Colon (tissue), 2 donors: Measurements from ENCODE around the gene HAGH.

Experiments
- FAIRE-seq: peaks from 2 replicates; lab custom pipeline; 2012; peaks lifted over from hg19 to GRCh38; lab: Jason Lieb, UNC
- donor health status: control.
- donor health status: control.

Gene HAGH

GRCh38 chr16:1786242-1787055 lies 40.2 kb downstream of the HAGH start:
- FAIRE-seq, result no peak

- no peak for FAIRE-seq
These were observed 40.8 kb downstream of the HAGH start for GRCh38 chr16:1785846-1786170.

GRCh38 chr16:1784977-1785845 lies 41.4 kb downstream of the HAGH start:
- FAIRE-seq, result no peak

GRCh38 chr16:1782408-1783264 lies 44.0 kb downstream of the HAGH start, which contains the start of the genes NUBP2 and SPSB3:
Gene NUBP2, plus strand, starts transcription at chr16:1782960. Its CDS starts 61 bp downstream, at chr16:1783021.
Gene SPSB3, minus strand, starts transcription at chr16:1782571. Its CDS starts 1,088 bp downstream, at chr16:1781483.
- peak; percentile 96 for FAIRE-seq

GRCh38 chr16:1781758-1782407 lies 44.7 kb downstream of the HAGH start:
- no peak for FAIRE-seq

GRCh38 chr16:1781254-1781653 lies 45.4 kb downstream of the HAGH start:
- FAIRE-seq, result no peak

GRCh38 chr16:1780677-1781072 lies 46.0 kb downstream of the HAGH start:
- no peak for FAIRE-seq

- FAIRE-seq, result no peak
These were observed 46.6 kb downstream of the HAGH start for GRCh38 chr16:1779741-1780676.

- no peak for FAIRE-seq
These were observed 47.4 kb downstream of the HAGH start for GRCh38 chr16:1779234-1779701.

GRCh38 chr16:1778200-1779179 lies 48.1 kb downstream of the HAGH start:
- no peak for FAIRE-seq

- no peak for FAIRE-seq
These were observed 49.0 kb downstream of the HAGH start for GRCh38 chr16:1777375-1778199.

GRCh38 chr16:1776991-1777374 lies 49.6 kb downstream of the HAGH start:
- FAIRE-seq, result no peak

GRCh38 chr16:1776672-1776955 lies 50.0 kb downstream of the HAGH start:
- no peak for FAIRE-seq

- FAIRE-seq, result no peak
These were observed 50.6 kb downstream of the HAGH start for GRCh38 chr16:1775846-1776671.

- FAIRE-seq, result no peak
These were observed 51.4 kb downstream of the HAGH start for GRCh38 chr16:1775006-1775845.

- no peak for FAIRE-seq
These were observed 52.2 kb downstream of the HAGH start for GRCh38 chr16:1774448-1774780.
